ENCODE measurements around the gene H3-3A. TPM values are rescaled to one million over a fixed set of nuclear protein-coding genes. Genes with fewer than 3 reads are reported as not detected.

Gene H3-3A
- polyA plus RNA-seq, 2 of the 4 experiments (the other 2 are of a cell fraction) = 457 to 530 TPM

GRCh38 chr1:226098870-226099835, 36.6 kb downstream of the H3-3A start:
- no peak for FAIRE-seq
- POLR2A ChIA-PET = no interaction called here

GRCh38 chr1:226100436-226101391, 38.2 kb downstream of the H3-3A start:
- WGBS (ENCODE audit: missing lambda C conversion rate) = 19% methylated on average over 32 of the region's 32 CpGs
- Histone ChIP-seq H3K27ac (0 out of 6 replicates have a peak overlapping the region, but pooled peaks of 1 of the 2 experiments have one; percentile 17), H3K9me3 (no peaks in the 10 kb centered on the region), H3K4me3 (peak overlapping the region; percentile 44), H3K4me2 (peak overlapping the region; percentile 79), H3K4me1 (no peaks in the 10 kb centered on the region)
- ATAC-seq = peak; percentile 42 to 71; a peak in 3 of 6 replicates
- peak; percentile 47 to 91 for DNase-seq (ENCODE audit: low read depth in 1 of 2, low spot score in 1 of 2)
- POLR2A ChIA-PET = interaction anchor here (1.2 to 1.7 kb wide), 2 partner anchors 9 to 38 kb away, joined by 3 to 6 read pairs; partner anchors contain the start of gene H3-3A
- no peak for FAIRE-seq
- CTCF ChIA-PET = interaction anchor here (1.1 to 3.2 kb wide), 4 partner anchors 20 to 81 kb away, joined by 3 to 15 read pairs (median 8); no protein-coding TSS in a partner anchor
- TF ChIP-seq FOSL2 (IDR thresholded peaks at IDR 0.05) = no peak
- 0 out of 2 replicates have a peak, but pooled peaks have one; percentile 10 for TF ChIP-seq FOSL2 (CRISPR knock-in tag; IDR thresholded peaks at IDR 0.05)
- no peak for TF ChIP-seq HOXA7 (CRISPR knock-in tag; IDR thresholded peaks at IDR 0.05)

More at GRCh38 chr1:226098870-226099835, 36.6 kb downstream of the H3-3A start:
- CTCF ChIA-PET = interaction anchor here (0.6 to 1.8 kb wide), 8 partner anchors 9 to 83 kb away, joined by 3 to 11 read pairs (median 3); no protein-coding TSS in a partner anchor
- Histone ChIP-seq H3K4me2 (no peak overlapping the region), H3K4me3 (no peak overlapping the region), H3K4me1 (no peaks in the 10 kb centered on the region), H3K9me3 (no peaks in the 10 kb centered on the region), H3K27ac (no peak overlapping the region)
- no peak for TF ChIP-seq ZSCAN20 (CRISPR knock-in tag; IDR thresholded peaks at IDR 0.05)
- WGBS (ENCODE audit: missing lambda C conversion rate) = 79% methylated on average over 3 of the region's 3 CpGs
- no peak for DNase-seq (ENCODE audit: low read depth in 1 of 2, low spot score in 1 of 2)
- ATAC-seq = no peak

GRCh38 chr1:226104671-226105121, 42.2 kb downstream of the H3-3A start:
- ChIA-PET POLR2A (no interaction called here), CTCF (interaction anchor here (0.9 to 2.3 kb wide), 7 partner anchors 11 to 40 kb away, joined by 3 to 7 read pairs (median 5); no protein-coding TSS in a partner anchor)
- TF ChIP-seq MAZ (IDR thresholded peaks at IDR 0.05; ENCODE audit: borderline replicate concordance, low read depth, low read length) (no peak), JUNB (IDR thresholded peaks at IDR 0.05) (no peak), ZSCAN20 (CRISPR knock-in tag; IDR thresholded peaks at IDR 0.05) (no peak), FOSB (CRISPR knock-in tag; IDR thresholded peaks at IDR 0.05) (no peak), SREBF2 (IDR thresholded peaks at IDR 0.05) (no peak), PHF8 (IDR thresholded peaks at IDR 0.05; ENCODE audit: borderline replicate concordance, low read depth) (no peak), POLR2A (IDR thresholded peaks at IDR 0.05; ENCODE audit: low read length) (no peak), ZFP36 (IDR thresholded peaks at IDR 0.05; ENCODE audit: borderline replicate concordance, partially characterized antibody) (no peak), EHF (CRISPR knock-in tag; IDR thresholded peaks at IDR 0.05) (no peak), ZC3H11A (IDR thresholded peaks at IDR 0.05) (no peak), TFCP2L1 (CRISPR knock-in tag; IDR thresholded peaks at IDR 0.05) (no peak), EHMT2 (IDR thresholded peaks at IDR 0.05; ENCODE audit: low read depth) (no peak), ESRRA (IDR thresholded peaks at IDR 0.05; ENCODE audit: borderline replicate concordance, low read length) (no peak)
- Histone ChIP-seq H3K27ac (no peak overlapping the region), H3K4me3 (no peak overlapping the region), H3K4me1 (peaks cover 4% of the 10 kb centered on the region; the same call in 2 of the 3 replicates), H3K9me3 (no peaks in the 10 kb centered on the region), H3K4me2 (no peak overlapping the region)
- WGBS (ENCODE audit: missing lambda C conversion rate) = 78% methylated on average over 8 of the region's 8 CpGs
- ATAC-seq (no peak), FAIRE-seq (no peak), DNase-seq (ENCODE audit: low read depth in 1 of 2, low spot score in 1 of 2) (no peak)

Measured in A549 (cell line).